Effector CD4-positive, alpha-beta T cell (primary cell): Measurements from ENCODE around the gene MRPS27.
"Not testable (repeated sequence)": the region's sequence is repeated elsewhere in the genome, so short reads cannot be mapped to it uniquely, and the experiment has no call there.

Experiments
- DNase-seq: peaks from one replicate; pipeline ENCODE4 v3.0.0-alpha.2; 2020

Gene MRPS27

DNA sequence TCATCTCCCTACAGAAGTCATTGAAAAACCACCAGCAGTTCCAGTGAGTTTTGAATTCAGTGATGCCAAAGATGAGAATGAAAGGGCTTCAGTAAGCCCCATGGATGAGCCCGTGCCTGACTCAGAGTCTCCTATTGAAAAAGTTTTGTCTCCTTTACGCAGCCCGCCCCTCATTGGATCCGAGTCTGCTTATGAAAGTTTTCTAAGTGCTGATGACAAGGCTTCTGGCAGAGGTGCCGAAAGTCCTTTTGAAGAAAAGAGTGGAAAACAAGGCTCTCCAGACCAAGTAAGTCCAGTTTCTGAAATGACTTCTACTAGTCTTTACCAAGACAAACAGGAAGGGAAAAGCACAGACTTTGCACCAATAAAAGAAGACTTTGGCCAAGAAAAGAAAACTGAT lies 122.6 kb downstream of the MRPS27 start:
- no peak for DNase-seq

DNA sequence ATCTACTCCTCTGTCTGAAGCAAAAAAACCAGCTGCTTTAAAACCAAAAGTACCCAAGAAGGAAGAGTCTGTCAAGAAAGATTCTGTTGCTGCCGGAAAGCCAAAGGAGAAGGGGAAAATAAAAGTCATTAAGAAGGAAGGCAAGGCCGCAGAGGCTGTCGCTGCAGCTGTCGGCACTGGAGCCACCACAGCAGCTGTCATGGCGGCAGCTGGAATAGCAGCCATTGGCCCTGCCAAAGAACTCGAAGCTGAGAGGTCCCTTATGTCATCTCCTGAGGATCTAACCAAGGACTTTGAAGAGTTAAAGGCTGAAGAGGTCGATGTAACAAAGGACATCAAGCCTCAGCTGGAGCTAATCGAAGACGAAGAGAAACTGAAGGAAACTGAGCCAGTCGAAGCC lies 124.5 kb downstream of the MRPS27 start:
- DNase-seq, result no peak

- no peak for DNase-seq
Measured at GRCh38 chr5:72194846-72195245, 125.2 kb downstream of the MRPS27 start.

DNA sequence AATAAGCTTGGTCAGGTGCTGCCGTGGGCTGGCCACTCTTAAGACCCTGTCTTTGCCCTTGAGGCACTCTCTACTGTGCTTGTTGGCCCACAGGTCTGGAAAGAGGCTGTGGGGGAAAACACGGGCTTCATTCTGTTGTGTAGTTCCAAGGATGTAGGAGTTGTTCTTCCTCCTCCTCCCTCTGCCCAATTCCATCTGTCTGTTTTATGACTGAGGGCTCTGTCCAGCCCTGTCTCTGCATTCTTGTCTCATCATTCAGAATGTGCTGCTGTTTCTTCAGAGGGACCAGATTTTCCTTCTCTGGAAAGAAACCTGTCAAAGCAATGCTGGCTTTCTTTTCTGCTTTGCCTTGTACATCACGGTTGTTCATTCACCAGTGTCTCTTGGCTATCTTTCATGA lies 128.6 kb downstream of the MRPS27 start:
- DNase-seq, result no peak

- DNase-seq, result no peak
Measured at GRCh38 chr5:72189146-72189545, 130.9 kb downstream of the MRPS27 start.

- no peak for DNase-seq
Measured at GRCh38 chr5:72188166-72188565, 131.9 kb downstream of the MRPS27 start.

DNA sequence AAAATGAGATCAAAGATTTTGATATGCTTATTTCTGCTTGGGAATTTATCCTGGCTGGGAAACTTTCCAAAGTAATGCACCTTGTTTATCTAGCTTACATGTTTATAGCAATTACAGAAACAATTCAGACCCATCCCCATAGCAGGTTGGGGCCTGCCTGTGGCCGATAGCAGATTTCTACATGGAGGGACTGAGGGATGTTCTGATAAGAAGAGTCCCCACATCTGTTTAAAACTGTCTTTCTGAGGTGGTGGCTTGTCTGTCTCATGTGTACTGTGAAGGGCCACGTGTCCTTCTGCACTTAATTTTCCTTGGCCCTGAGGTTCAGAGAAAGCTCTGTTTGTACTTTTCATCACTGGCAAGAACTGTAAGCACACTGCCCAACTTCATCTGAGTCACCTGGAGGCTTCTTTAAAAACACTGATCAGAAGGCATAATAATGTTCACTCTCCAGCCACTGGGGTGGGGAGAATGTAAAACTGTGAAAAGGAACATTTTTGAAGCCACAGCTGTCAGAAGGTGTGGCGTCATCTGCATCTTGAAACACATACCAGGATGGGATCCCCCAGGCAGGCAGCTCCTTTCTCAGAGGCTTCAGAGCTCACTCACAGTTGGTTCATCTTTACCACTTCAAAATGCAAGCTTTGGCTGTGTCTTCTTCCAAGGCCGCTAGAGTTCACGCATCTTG lies 132.5 kb downstream of the MRPS27 start:
- no peak for DNase-seq

GRCh38 chr5:72185496-72186329 lies 134.3 kb downstream of the MRPS27 start:
- DNase-seq, result no peak

- DNase-seq, result no peak
Measured at GRCh38 chr5:72184408-72184807, 135.6 kb downstream of the MRPS27 start.

DNA sequence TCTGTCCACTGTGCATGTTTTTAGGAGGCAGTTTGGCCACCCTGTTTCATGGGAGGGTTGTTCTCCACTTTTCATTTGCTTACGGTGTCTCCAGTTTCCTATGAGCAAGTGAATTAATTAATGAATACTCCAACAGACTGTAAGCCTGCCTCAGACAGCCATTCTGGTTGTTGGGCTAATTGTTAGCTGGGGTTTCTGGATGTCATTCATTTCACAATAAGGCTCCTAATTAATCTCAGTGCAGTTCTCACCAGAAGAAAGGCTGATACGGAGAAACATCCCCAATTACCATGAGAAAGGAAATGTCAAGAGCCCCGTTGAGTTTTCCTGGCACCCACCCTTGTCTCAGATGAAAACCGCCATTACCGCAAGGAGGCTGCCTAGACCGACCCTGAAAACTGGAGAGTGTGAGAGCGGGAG lies 136.9 kb downstream of the MRPS27 start:
- no peak for DNase-seq

- no peak for DNase-seq
Measured at GRCh38 chr5:72182686-72183085, 137.4 kb downstream of the MRPS27 start.

- DNase-seq, result no peak
Measured at GRCh38 chr5:72180925-72181324, 139.1 kb downstream of the MRPS27 start.

- DNase-seq, result no peak
Measured at GRCh38 chr5:72179816-72180440, 140.1 kb downstream of the MRPS27 start.

- DNase-seq, result no peak
Measured at GRCh38 chr5:72179028-72179815, 140.8 kb downstream of the MRPS27 start.

DNA sequence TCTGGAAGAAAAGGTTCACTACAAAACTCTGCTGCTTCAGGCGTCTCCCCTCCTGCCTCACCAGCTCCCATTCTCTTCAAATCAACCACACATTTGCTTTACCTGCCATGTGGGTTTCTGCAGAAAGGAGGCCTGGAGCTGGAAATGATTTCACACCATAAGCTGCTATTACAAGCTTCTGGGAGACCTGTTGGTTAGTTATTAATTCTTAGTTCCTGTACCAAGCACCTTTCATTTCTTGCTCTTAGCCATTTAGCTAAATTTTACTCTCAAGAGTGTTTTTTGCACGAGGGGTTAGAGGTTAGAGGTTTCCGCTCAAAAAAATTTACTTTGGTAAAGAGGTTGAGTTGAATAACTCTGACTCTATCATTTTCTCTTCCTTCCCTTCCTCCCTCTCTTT lies 142.5 kb downstream of the MRPS27 start:
- DNase-seq, result no peak

DNA sequence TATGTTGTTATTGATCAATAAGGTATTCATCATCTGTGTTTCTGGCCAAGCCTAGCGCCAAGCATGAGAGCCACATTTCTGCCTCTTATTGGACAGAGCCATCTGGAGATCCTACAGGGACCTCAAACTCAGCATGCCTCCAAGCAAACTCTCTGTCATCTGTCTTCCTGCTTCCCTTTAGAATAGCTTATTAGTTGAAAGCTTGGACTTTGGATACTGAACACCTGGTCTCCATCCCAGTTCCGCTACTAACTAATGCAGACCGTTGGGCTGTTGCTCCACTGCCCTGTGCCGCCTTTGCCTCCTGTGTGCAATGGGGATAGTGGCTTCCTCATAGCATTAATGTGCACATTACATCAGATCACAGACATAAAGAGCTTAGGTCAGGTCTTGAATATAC lies 147.3 kb downstream of the MRPS27 start:
- no peak for DNase-seq

- DNase-seq, result no peak
Measured at GRCh38 chr5:72171667-72172066, 148.4 kb downstream of the MRPS27 start.

DNA sequence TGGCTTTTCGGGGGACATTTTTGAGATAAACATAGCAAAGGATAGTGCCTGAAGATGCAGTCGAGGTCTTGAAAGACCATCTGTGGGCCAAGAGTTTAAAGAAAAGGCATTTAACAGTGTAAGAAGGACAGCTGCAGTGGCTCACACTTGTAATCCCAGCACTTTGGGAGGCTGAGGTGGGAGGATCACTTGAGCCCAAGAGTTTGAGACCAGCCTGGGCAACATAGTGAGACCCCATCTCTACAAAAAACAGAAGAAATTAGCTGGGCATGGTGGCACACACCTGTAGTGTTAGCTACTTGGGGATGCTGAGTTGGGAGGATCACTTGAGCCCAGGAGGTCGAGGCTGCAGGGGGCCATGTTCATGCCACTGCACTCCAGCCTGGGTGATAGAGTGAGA lies 148.9 kb downstream of the MRPS27 start:
- not testable (repeated sequence) for DNase-seq

GRCh38 chr5:72170101-72170500 lies 149.9 kb downstream of the MRPS27 start:
- DNase-seq, result no peak
